Peyer's patch (tissue), 4 donors: ENCODE data around the gene COL20A1.

Experiments used
- CTCF ChIP-seq, 6 experiments: fragments of 450-650 bp in 4 of 6; fragments of 200-600 bp in 2 of 6; sonication (generic) in 1 of 6; IDR thresholded peaks; one replicate each; pipeline ENCODE4 v1.5.1; 2017 to 2019; ENCODE audit warnings: antibody characterized with exemption in 6 of 6, mild to moderate bottlenecking in 3 of 6, moderate library complexity in 1 of 6
- POLR2A ChIP-seq, 2 donors: fragments of 450-650 bp; IDR thresholded peaks; one replicate each; pipeline ENCODE4 v1.5.1; 2017; ENCODE audit warnings: antibody characterized with exemption in 2 of 2, mild to moderate bottlenecking in 2 of 2, moderate library complexity in 2 of 2

GRCh38 chr20:63295846-63296245 is 2.9 kb downstream of the COL20A1 start:
- no peak for TF ChIP-seq POLR2A (IDR thresholded peaks at IDR 0.05)
- TF ChIP-seq CTCF (IDR thresholded peaks at IDR 0.05) = no peak
